Activated T-cell treated with anti-CD3 and anti-CD28 coated beads, Interleukin-2, amount 50 U/mL, for 48 hours (primary cell): ENCODE results near the gene NFE2L1.
"Not testable (repeated sequence)": the region's sequence is repeated elsewhere in the genome, so short reads cannot be mapped to it uniquely, and the experiment has no call there.

Experiments
- DNase-seq, 2 experiments: peaks; one replicate each; pipeline ENCODE4 v3.0.0-alpha.2; 2020

The NFE2L1 gene, protein sequence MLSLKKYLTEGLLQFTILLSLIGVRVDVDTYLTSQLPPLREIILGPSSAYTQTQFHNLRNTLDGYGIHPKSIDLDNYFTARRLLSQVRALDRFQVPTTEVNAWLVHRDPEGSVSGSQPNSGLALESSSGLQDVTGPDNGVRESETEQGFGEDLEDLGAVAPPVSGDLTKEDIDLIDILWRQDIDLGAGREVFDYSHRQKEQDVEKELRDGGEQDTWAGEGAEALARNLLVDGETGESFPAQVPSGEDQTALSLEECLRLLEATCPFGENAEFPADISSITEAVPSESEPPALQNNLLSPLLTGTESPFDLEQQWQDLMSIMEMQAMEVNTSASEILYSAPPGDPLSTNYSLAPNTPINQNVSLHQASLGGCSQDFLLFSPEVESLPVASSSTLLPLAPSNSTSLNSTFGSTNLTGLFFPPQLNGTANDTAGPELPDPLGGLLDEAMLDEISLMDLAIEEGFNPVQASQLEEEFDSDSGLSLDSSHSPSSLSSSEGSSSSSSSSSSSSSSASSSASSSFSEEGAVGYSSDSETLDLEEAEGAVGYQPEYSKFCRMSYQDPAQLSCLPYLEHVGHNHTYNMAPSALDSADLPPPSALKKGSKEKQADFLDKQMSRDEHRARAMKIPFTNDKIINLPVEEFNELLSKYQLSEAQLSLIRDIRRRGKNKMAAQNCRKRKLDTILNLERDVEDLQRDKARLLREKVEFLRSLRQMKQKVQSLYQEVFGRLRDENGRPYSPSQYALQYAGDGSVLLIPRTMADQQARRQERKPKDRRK

GRCh38 chr17:48047741-48048383 lies at the start of gene NFE2L1:
TSS of gene NFE2L1 (plus strand) at chr17:48048359. CDS start at chr17:48051119, 2,760 bp downstream.
- peak; percentile 97 to 98 for DNase-seq

DNA sequence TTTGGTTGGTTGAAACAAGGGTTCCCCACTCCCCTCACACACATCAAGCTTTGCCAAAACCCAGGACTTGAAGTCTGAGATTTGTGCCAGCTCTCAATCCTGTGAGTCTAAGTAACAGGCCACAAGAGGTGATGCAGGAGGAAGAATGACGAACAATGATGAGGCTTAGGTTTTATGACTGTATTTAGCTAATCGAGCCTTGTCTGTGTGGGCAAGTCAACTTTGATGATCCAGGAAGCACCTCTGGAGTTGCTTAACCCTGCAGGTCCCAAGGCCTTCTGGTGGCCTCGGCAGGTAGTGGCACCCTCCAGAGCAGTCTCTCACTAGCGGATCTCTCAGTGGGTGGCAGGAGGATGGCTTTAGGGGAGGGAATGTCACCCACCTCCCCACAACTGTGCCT lies 48.6 kb upstream of the NFE2L1 start:
- DNase-seq = no peak

- DNase-seq = no peak
These were observed 47.0 kb upstream of the NFE2L1 start for GRCh38 chr17:48001197-48001596.

GRCh38 chr17:48001657-48002056 lies 46.5 kb upstream of the NFE2L1 start:
- not testable (repeated sequence) for DNase-seq

DNA sequence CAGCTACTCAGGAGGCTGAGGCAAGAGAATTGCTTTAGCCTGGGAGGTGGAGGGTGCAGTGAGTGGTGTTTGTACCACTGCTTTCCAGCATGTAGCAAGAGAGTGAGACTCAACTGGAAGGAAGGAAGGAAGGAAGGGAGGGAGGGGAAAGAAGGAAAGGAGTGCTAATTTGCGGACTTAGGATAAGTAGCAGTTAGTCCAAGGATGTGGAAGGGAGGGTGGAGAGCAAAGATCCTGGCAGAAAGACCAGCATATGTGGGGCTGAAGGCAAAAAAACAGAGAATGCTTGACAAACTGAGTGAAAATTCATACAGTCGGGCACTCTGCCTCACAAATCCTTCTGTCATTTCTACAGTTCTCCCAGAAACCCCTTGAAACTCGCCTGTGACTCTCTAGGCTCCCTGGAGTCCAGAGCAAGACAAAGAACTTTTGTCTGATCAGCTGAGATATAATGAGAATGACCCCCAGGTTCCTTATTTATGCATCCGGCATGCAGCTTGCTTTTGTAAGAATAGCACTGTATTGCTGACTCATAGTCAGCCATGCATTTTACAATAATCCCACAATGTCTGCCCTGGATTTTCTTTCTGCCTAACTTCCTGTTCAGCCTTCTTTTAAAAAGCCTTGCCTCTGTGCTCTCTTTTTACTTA lies 45.8 kb upstream of the NFE2L1 start:
- DNase-seq = no peak

- no peak for DNase-seq
These were observed 45.2 kb upstream of the NFE2L1 start for GRCh38 chr17:48002916-48003416.

- no peak for DNase-seq
These were observed 44.6 kb upstream of the NFE2L1 start for GRCh38 chr17:48003417-48004151.

- DNase-seq = no peak
These were observed 43.2 kb upstream of the NFE2L1 start for GRCh38 chr17:48004983-48005382.

DNA sequence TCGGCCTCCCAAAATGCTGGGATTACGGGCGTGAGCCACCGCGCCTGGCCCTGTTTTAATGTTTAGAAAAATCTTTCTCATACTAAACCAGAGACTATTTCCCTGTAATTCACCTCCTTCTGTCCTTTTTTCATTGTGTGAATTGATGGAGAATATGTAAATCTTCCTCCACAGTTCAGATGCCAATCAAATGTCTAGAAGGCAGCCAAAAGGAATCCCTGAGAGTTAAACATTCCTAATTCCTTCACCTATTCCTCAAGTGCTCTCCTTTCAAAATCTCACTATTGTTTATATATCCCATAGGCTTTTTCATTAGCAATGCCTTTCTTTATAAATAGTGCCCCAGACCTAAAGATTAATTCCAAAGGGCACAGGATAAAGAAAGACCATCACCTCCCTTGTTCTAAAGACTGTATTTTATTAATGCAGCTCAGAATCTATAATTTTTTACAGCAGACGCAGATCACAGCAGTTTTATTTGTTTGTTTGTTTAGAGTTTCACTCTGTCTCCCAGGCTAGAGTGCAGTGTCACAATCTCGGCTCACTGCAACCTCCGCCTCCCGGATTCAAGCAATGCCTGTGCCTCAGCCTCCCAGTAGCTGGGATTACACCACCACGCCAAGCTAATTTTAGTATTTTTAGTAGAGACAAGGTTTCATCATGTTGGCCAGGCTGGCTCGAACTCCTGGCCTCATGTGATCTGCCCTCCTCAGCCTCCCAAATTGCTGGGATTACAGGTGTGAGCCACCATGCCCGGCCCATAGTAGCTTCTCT lies 41.0 kb upstream of the NFE2L1 start:
- DNase-seq = no peak

- DNase-seq = no peak
These were observed 38.0 kb upstream of the NFE2L1 start for GRCh38 chr17:48010193-48010592.

- DNase-seq = peak; percentile 52 to 64
These were observed 36.6 kb upstream of the NFE2L1 start for GRCh38 chr17:48011405-48012150.

DNA sequence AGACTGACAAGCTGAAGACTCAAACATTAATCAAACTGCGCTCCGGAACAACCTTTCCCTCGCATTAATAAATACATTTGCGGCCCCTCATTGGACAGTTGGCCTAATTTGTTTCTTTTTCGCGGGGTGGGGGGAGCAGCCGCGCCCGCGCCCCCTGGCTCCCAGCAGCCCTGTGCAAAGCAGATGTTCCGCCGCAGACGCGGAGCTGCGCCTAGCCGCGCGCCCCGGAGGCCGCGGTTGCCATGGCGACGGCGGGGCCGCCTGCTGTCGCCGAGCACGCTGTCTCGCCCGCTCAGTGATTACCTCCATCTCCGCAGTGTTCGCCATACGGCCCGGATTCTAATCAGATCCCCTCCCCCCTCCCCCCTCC lies 36.0 kb upstream of the NFE2L1 start:
- peak; percentile 68 to 76 for DNase-seq

DNA sequence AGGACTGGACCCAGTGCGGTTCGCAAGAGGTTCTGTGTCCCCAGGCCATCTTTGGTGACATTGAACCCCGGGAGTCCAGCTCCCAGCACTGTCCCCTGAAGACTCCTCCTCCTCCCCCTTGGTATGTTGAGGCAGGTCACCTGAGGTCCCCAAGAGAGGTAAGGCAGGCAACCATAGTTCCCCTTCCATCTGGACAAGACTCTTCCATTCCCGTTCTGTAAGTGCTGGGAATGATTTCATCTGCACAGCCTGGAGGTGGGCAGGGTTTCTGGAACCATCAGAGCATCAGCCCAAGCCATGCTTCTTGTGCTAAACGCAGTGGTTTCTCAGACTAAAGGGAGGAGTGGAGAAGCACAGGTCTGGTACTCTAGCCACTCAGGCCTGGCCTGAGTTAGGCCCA lies 35.5 kb upstream of the NFE2L1 start:
- no peak for DNase-seq

DNA sequence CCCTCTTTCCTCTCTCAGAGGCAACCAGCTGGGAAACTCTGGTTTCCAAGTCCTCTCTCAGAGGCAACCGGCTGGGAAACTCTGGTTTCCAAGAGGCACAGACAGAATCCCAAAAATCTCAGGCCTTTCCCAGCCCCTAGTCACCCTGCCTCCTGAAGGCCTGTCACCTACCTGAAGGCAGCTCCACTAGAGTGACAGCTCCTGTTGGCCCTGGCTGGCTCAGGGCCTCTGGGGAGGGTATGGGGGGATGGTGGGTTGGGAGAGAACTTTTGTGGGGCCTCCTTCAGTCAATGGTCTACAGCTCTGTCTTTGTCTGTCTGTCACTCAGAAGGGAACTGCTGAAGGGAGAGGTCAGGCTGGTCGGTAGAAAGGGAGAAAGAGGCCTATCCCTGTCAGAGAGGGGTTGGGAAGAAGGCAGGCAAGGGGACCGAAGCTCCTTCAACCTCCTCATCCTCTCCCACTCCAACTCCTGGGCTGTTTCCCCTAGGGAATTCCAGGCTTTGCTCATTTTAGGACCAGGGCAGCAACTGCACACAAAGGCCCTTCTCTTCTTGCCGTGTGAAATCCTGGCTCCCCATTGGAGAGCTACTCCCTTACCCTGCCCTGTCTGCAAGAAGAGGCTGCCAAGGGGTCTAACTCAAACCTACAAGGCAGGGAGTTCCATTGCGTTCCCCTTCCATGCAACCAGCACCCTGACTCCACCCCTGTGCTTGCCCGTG lies 34.1 kb upstream of the NFE2L1 start:
- no peak for DNase-seq

DNA sequence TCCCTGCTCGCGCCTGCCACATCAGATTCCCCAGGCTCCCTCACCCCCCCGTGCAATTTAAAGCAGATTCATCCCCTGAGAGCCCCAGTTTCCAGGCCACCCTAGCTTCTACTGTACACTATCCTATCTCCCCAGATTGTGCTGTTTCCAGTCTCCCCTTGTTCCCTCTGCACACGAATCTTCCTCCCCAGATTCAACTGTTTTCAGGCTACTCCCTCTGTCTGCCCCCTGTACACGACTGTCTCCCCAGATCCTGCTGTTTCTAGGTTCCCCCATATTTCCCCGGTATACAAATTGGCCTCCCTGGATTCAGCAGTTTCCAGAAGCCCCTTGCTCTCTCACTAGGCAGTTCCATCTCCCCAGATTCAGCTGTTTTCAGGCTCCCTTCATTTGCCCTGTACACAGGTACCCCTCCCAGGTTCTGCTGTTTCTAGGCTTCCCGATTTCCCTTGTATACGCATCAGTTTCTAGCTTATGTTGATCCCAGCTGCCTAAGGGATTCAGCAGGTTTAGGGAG lies 33.5 kb upstream of the NFE2L1 start:
- no peak for DNase-seq

GRCh38 chr17:48016112-48016511 lies 32.0 kb upstream of the NFE2L1 start:
- no peak for DNase-seq

GRCh38 chr17:48017817-48018158 lies 30.4 kb upstream of the NFE2L1 start:
- DNase-seq = not testable (repeated sequence)

GRCh38 chr17:48021934-48022333 lies 26.2 kb upstream of the NFE2L1 start:
- no peak for DNase-seq

DNA sequence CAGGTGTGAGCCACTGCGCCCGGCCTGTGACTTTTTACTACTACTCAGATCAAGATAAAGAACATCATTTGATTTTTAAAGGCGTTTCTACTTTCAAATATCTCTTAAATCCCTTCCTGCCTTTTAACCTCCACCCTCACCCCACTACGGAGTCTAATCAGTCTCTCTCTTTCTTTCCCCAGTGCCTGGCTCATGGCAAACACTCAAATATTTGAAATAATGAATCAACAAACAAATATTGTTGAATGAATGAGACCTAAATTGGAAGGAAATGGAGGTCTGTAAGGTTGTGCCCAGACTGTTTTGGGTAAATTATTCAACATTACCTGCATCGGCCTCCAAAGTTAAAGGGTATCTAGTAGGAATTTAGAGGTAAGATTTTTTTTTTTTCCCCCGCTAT lies 25.3 kb upstream of the NFE2L1 start:
- DNase-seq = no peak
